Stomach (tissue), 9 donors: Measurements from ENCODE around the gene NLRX1. TPM values are rescaled to one million over a fixed set of nuclear protein-coding genes. Genes with fewer than 3 reads are reported as not detected.

Experiments used
- DNase-seq, 2 donors: peaks; one replicate each; pipeline versions ENCODE4 v3.0.0 to v3.0.0-alpha.2; 2013 to 2019
- H3K27ac ChIP-seq, 5 donors: fragments of 200-600 bp in 4 of 5; sonication (generic) in 4 of 5; one replicate each; pipeline ENCODE4 v1.5.1; 2013 to 2019; ENCODE audit warnings: mild to moderate bottlenecking in 1 of 5, moderate library complexity in 1 of 5
- H3K27me3 ChIP-seq, 3 donors: fragments of 200-600 bp; sonication (generic); one replicate each; pipeline ENCODE4 v1.5.1; 2017 to 2019; ENCODE audit warnings: mixed run types in 1 of 3
- H3K36me3 ChIP-seq, 4 donors: fragments of 200-600 bp; sonication (generic); 1 replicate in 3 of 4; 2 replicates in 1 of 4; pipeline ENCODE4 v1.5.1; 2016 to 2019
- H3K4me1 ChIP-seq, 4 donors: fragments of 200-600 bp; sonication (generic); one replicate each; pipeline ENCODE4 v1.5.1; 2016 to 2019
- H3K4me3 ChIP-seq, 4 donors: fragments of 200-600 bp; sonication (generic) in 3 of 4; one replicate each; pipeline ENCODE4 v1.5.1; 2016 to 2019; ENCODE audit warnings: mild to moderate bottlenecking in 1 of 4
- H3K9me3 ChIP-seq, 4 donors: fragments of 200-600 bp; sonication (generic); one replicate each; pipeline ENCODE4 v1.5.1; 2016 to 2019
- CTCF ChIP-seq, 7 experiments: fragments of 450-650 bp in 4 of 7; fragments of 200-600 bp in 3 of 7; sonication (generic) in 3 of 7; IDR thresholded peaks; one replicate each; pipeline ENCODE4 v1.5.1; 2016 to 2019; ENCODE audit warnings: antibody characterized with exemption in 7 of 7, control low read depth in 2 of 7, mild to moderate bottlenecking in 1 of 7
- EP300 ChIP-seq: sonication (generic); formaldehyde crosslinking; IDR thresholded peaks from one replicate; pipeline ENCODE4 v1.6.1; 2017; ENCODE audit warnings: antibody characterized with exemption
- POLR2A ChIP-seq, 4 donors: fragments of 450-650 bp; IDR thresholded peaks; one replicate each; pipeline ENCODE4 v1.6.1; 2016; ENCODE audit warnings: antibody characterized with exemption in 4 of 4, control low read depth in 2 of 4, mild to moderate bottlenecking in 1 of 4, moderate library complexity in 1 of 4
- POLR2AphosphoS5 ChIP-seq, 3 donors: sonication (generic); formaldehyde crosslinking; IDR thresholded peaks; one replicate each; pipeline ENCODE4 v1.6.1; 2016; ENCODE audit warnings: antibody characterized with exemption in 3 of 3
- WGBS, 5 donors: extraction: QIAGEN DNeasy Blood & Tissue Kit in 3 of 5; methylation state at CpG; one replicate each; pipeline versions ENCODE4 v1.1.5 to v1.1.7; 2013 to 2018; 5-methylcytosine and 5-hydroxymethylcytosine counted together
- intact Hi-C: fragments of 100-400 bp; cut with DNase I; formaldehyde crosslinking; loops from one replicate; pipeline ENCODE4 v1.15.1; 2023; ENCODE audit warnings: low total_unique reads
- polyA plus RNA-seq, 3 donors: library from polyadenylated mRNA; stranded (reverse); fragments of 200-250 nt; gene quantifications; one replicate each; pipeline ENCODE4 v1.2.3, GENCODE V29; 2013
- total RNA-seq, 5 donors: library from RNA; depleted of rRNA; stranded (reverse); fragments of >200 nt; gene quantifications; one replicate each; pipeline versions ENCODE4 v1.1.0 to v1.2.3, GENCODE V29; 2014 to 2016
- donor health status: healthy with polysubstance abuse.
- donor health status: Bipolar disorder and iron deficiency.
- donor health status: healthy.

NLRX1 gene
- total and polyA plus RNA-seq, 8 donors, result 3.8 to 101 (median 12.1) TPM

DNA sequence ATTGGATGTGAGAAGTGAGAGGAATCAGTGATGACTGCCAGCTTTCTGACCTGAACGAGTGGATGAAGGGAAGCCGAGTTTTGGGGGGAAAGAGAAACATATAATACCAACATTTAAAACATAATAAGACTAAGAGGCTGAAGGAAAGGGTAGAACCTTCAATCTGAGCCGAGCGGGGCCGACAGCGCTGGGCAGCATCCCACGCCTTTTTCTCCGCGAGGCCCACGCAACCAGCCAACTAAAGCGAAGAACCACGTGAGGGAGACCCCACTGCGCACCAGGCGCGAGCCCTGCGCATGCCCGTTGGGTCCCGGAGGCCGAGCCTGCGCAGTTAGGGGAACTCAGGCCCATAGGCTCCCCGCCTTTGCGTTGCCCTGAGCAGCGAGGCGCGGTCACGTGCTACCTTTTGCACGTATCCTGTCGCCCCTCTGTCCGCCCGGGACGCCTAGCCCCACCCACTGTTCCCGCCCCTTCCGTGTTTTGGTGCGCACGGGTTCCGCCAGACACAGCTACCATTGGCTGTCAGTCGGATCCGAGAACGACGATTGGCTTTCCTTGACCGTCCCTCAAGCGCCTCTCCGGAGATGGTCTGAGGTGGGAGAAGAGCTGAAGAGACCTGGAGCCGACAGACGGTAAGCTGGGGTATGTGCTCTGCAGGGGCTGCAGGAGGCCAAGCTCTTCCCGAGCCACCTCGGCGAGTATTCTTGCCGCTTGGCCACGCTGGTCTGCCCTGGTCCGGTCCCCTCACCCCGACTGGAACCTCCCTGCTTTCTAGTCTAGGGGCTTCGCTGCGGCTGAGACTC is 47.3 kb upstream of the NLRX1 start, which contains the start of gene HINFP:
HINFP (plus strand) TSS at position 573 of the 803 bp plus-strand sequence. CDS start 5,365 bp downstream, outside the sequence.
- TF ChIP-seq POLR2AphosphoS5 (IDR thresholded peaks at IDR 0.05) (peak; percentile 47 to 96 (median 88)), CTCF (IDR thresholded peaks at IDR 0.05) (no peak)
- 0 to 1% (median 0%) methylated on average over 34 to 54 of the region's 54 CpGs for WGBS, 5 donors

GRCh38 chr11:119121811-119122124 is 46.8 kb upstream of the NLRX1 start:
- peaks cover 16 to 56% (median 38%) of the 10 kb centered on the region in 4 donors for H3K4me1 ChIP-seq
- no peak for TF ChIP-seq CTCF (IDR thresholded peaks at IDR 0.05)
- no peak for TF ChIP-seq POLR2A (IDR thresholded peaks at IDR 0.05)
- TF ChIP-seq EP300, result no peak
- TF ChIP-seq POLR2AphosphoS5 (IDR thresholded peaks at IDR 0.05), result no peak
- H3K36me3 ChIP-seq, result peaks cover 0 to 38% (median 28%) of the 10 kb centered on the region in 4 donors
- no peaks in the 10 kb centered on the region for H3K9me3 ChIP-seq
- H3K27me3 ChIP-seq, result no peaks in the 10 kb centered on the region
- no peak for DNase-seq
- 0 to 1% (median 0%) methylated on average over 16 to 20 of the region's 20 CpGs for WGBS, 5 donors
- peak overlapping the region; percentile 79 to 90 (median 86) for H3K4me3 ChIP-seq
- intact Hi-C loops, result no loop called here
- peak overlapping the region; percentile 80 to 89 (median 86) for H3K27ac ChIP-seq

More for the DNA sequence above, 47.3 kb upstream of the NLRX1 start, which contains the start of gene HINFP:
- intact Hi-C loops, result no loop called here
- peaks cover 4 to 44% (median 32%) of the 10 kb centered on the region in 4 donors for H3K36me3 ChIP-seq
- peak; percentile 100 for DNase-seq
- peak within 1 kb of the TSS; percentile 80 to 89 (median 87) for H3K27ac ChIP-seq
- peaks cover 16 to 52% (median 35%) of the 10 kb centered on the region in 4 donors for H3K4me1 ChIP-seq
- H3K27me3 ChIP-seq, result no peaks in the 10 kb centered on the region
- peak within 1 kb of the TSS; percentile 79 to 90 (median 86) for H3K4me3 ChIP-seq
- H3K9me3 ChIP-seq, result no peaks in the 10 kb centered on the region

- H3K27me3 ChIP-seq, result no peaks in the 10 kb centered on the region
- no peak overlapping the region for H3K4me3 ChIP-seq
- H3K9me3 ChIP-seq, result no peaks in the 10 kb centered on the region
- no peak overlapping the region for H3K27ac ChIP-seq
- H3K36me3 ChIP-seq, result peaks cover 4 to 63% (median 57%) of the 10 kb centered on the region in 4 donors
- DNase-seq, result no peak
- intact Hi-C loops, result no loop called here
- WGBS, 5 donors, result 63 to 79% (median 73%) methylated on average over 6 of the region's 6 CpGs
- peaks cover 10 to 51% (median 36%) of the 10 kb centered on the region in 4 donors for H3K4me1 ChIP-seq
- no peak for TF ChIP-seq POLR2AphosphoS5 (IDR thresholded peaks at IDR 0.05)
- TF ChIP-seq EP300, result no peak
- no peak for TF ChIP-seq CTCF (IDR thresholded peaks at IDR 0.05)
- TF ChIP-seq POLR2A (IDR thresholded peaks at IDR 0.05), result no peak
These were observed 42.7 kb upstream of the NLRX1 start for GRCh38 chr11:119125821-119126220.

DNA sequence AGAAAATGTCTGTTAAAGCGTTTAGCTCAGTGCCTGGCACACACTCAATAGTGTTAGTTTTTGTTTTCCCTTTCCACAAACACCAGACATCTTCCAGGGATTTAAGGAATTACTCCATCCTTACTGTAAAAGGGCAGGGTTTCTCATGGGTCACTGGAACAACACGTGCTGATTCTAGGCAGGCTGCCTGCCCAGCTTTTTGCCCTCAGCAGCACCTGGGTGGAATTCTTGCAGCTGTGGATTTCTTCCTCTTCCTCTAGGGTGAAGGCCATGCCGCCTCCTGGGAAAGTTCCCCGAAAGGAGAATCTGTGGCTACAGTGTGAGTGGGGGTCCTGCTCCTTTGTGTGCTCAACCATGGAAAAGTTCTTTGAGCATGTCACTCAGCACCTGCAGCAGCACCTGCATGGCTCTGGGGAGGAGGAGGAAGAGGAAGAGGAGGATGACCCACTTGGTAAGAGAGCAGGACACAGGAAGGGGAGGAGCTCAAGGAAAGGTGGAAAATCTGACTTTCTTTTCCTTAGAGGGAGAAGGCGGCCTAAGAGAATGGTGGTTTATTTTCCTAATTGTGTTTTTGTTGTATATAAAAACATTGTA is 41.8 kb upstream of the NLRX1 start:
- no peak overlapping the region for H3K4me3 ChIP-seq
- WGBS, 5 donors, result 48 to 61% (median 58%) methylated on average over 5 of the region's 5 CpGs
- no peaks in the 10 kb centered on the region for H3K9me3 ChIP-seq
- peaks cover 9 to 49% (median 33%) of the 10 kb centered on the region in 4 donors for H3K4me1 ChIP-seq
- H3K27ac ChIP-seq, result peak overlapping the region in 4 of 5 donors; percentile 4 to 62 (median 14)
- intact Hi-C loops, result no loop called here
- TF ChIP-seq EP300 (no peak), POLR2A (IDR thresholded peaks at IDR 0.05) (no peak), POLR2AphosphoS5 (IDR thresholded peaks at IDR 0.05) (no peak), CTCF (IDR thresholded peaks at IDR 0.05) (no peak)
- DNase-seq, result no peak
- H3K27me3 ChIP-seq, result no peaks in the 10 kb centered on the region
- peaks cover 14 to 73% (median 66%) of the 10 kb centered on the region in 4 donors for H3K36me3 ChIP-seq
